T-helper 17 cell (primary cell): Measurements from ENCODE around the gene TOMM40. TPM values are rescaled to one million over a fixed set of nuclear protein-coding genes. Genes with fewer than 3 reads are reported as not detected.

Experiments
- ATAC-seq: fragments of 150-1000 bp; cut with Tn5 transposase; 2 replicates; pipeline ENCODE4 v1.10.0; 2021; ENCODE audit warnings: mild to moderate bottlenecking, moderate library complexity
- DNase-seq, 3 donors: peaks; one replicate each; pipeline versions ENCODE4 v3.0.0 to v3.0.0-alpha.2; 2020 to 2021
- H3K9me3 ChIP-seq: one replicate; pipeline ENCODE4 v1.7.0; 2013; ENCODE audit warnings: low read length, mild to moderate bottlenecking; ENCODE audit not compliant: control insufficient read depth, poor library complexity, severe bottlenecking
- H3K27ac Mint-ChIP-seq: one replicate; pipeline ENCODE4 v1.8.0; 2022; ENCODE audit warnings: mild to moderate bottlenecking, moderate library complexity, mixed read lengths
- H3K27me3 Mint-ChIP-seq: one replicate; pipeline ENCODE4 v1.8.0; 2022; ENCODE audit warnings: mixed read lengths
- H3K36me3 Mint-ChIP-seq: one replicate; pipeline ENCODE4 v1.8.0; 2022; ENCODE audit warnings: low read depth, mixed read lengths
- H3K4me1 Mint-ChIP-seq: one replicate; pipeline ENCODE4 v1.8.0; 2022; ENCODE audit warnings: mild to moderate bottlenecking, mixed read lengths
- H3K4me3 Mint-ChIP-seq: one replicate; pipeline ENCODE4 v1.8.0; 2022; ENCODE audit warnings: mild to moderate bottlenecking, moderate library complexity, mixed read lengths
- total RNA-seq, 4 donors: library from RNA in 2 of 4; stranded (reverse) in 2 of 4; gene quantifications; one replicate each; pipeline ENCODE4 v1.2.3 and lab custom pipeline; 2022 to 2026

Gene TOMM40
- total RNA-seq, 2 donors from 2014 or later, result 29.0 to 34.8 TPM

GRCh38 chr19:44930088-44930487 is 39.0 kb downstream of the TOMM40 start:
- Mint-ChIP-seq H3K27me3 (peaks cover 21% of the 10 kb centered on the region), H3K27ac (no peak overlapping the region), H3K4me1 (peaks cover 5% of the 10 kb centered on the region), H3K36me3 (no peaks in the 10 kb centered on the region), H3K4me3 (no peak overlapping the region)
- DNase-seq (no peak), ATAC-seq (no peak)
- H3K9me3 ChIP-seq, result no peaks in the 10 kb centered on the region

- no peak for ATAC-seq
- peaks cover 7% of the 10 kb centered on the region for H3K27me3 Mint-ChIP-seq
- peaks cover 5% of the 10 kb centered on the region for H3K4me1 Mint-ChIP-seq
- H3K9me3 ChIP-seq, result no peaks in the 10 kb centered on the region
- H3K4me3 Mint-ChIP-seq, result no peak overlapping the region
- DNase-seq, result no peak
- no peaks in the 10 kb centered on the region for H3K36me3 Mint-ChIP-seq
- H3K27ac Mint-ChIP-seq, result no peak overlapping the region
These were observed 40.5 kb downstream of the TOMM40 start for GRCh38 chr19:44931541-44931940.

- Mint-ChIP-seq H3K4me3 (no peak overlapping the region), H3K36me3 (peaks cover 2% of the 10 kb centered on the region), H3K27me3 (peaks cover 12% of the 10 kb centered on the region), H3K4me1 (peaks cover 2% of the 10 kb centered on the region), H3K27ac (no peak overlapping the region)
- ATAC-seq (no peak), DNase-seq (no peak)
- H3K9me3 ChIP-seq, result no peaks in the 10 kb centered on the region
These were observed 48.6 kb downstream of the TOMM40 start for GRCh38 chr19:44939668-44940067.

- no peak for ATAC-seq
- H3K27ac Mint-ChIP-seq, result no peak within 1 kb of the TSS
These were observed 51.1 kb downstream of the TOMM40 start, which contains the start of gene APOC4 for GRCh38 chr19:44942067-44942571. TSS of gene APOC4 (plus strand) at chr19:44942237. CDS start at chr19:44942278, 41 bp downstream.

GRCh38 chr19:44943801-44944249 is 52.8 kb downstream of the TOMM40 start:
- peaks cover 2% of the 10 kb centered on the region for H3K36me3 Mint-ChIP-seq
- no peak overlapping the region for H3K27ac Mint-ChIP-seq
- H3K9me3 ChIP-seq, result no peaks in the 10 kb centered on the region
- H3K27me3 Mint-ChIP-seq, result peaks cover 12% of the 10 kb centered on the region
- DNase-seq (no peak), ATAC-seq (no peak)
- peaks cover 2% of the 10 kb centered on the region for H3K4me1 Mint-ChIP-seq
- H3K4me3 Mint-ChIP-seq, result no peak overlapping the region

More at GRCh38 chr19:44942067-44942571, 51.1 kb downstream of the TOMM40 start, which contains the start of gene APOC4:
- Mint-ChIP-seq H3K27me3 (peaks cover 12% of the 10 kb centered on the region), H3K4me3 (peak within 1 kb of the TSS; percentile 41), H3K36me3 (peaks cover 2% of the 10 kb centered on the region), H3K4me1 (peaks cover 2% of the 10 kb centered on the region)
- no peaks in the 10 kb centered on the region for H3K9me3 ChIP-seq
- no peak for DNase-seq

- H3K4me3 Mint-ChIP-seq, result no peak overlapping the region
- H3K27me3 Mint-ChIP-seq, result peaks cover 10% of the 10 kb centered on the region
- peaks cover 2% of the 10 kb centered on the region for H3K36me3 Mint-ChIP-seq
- no peak for DNase-seq
- H3K9me3 ChIP-seq, result no peaks in the 10 kb centered on the region
- ATAC-seq, result no peak
- no peak overlapping the region for H3K27ac Mint-ChIP-seq
- H3K4me1 Mint-ChIP-seq, result peaks cover 5% of the 10 kb centered on the region
These were observed 56.1 kb downstream of the TOMM40 start for GRCh38 chr19:44947041-44947581.

GRCh38 chr19:44948237-44948636 is 57.2 kb downstream of the TOMM40 start:
- ATAC-seq, result no peak
- H3K27me3 Mint-ChIP-seq, result peaks cover 6% of the 10 kb centered on the region
- no peaks in the 10 kb centered on the region for H3K9me3 ChIP-seq

GRCh38 chr19:44948763-44949374 is 57.8 kb downstream of the TOMM40 start:
- H3K27me3 Mint-ChIP-seq, result peaks cover 3% of the 10 kb centered on the region
- DNase-seq (no peak), ATAC-seq (no peak)
- H3K4me1 Mint-ChIP-seq, result peaks cover 7% of the 10 kb centered on the region
- H3K4me3 Mint-ChIP-seq, result no peak overlapping the region
- peak overlapping the region; percentile 29 for H3K27ac Mint-ChIP-seq
- no peaks in the 10 kb centered on the region for H3K9me3 ChIP-seq
- peaks cover under 1% of the 10 kb centered on the region for H3K36me3 Mint-ChIP-seq

More at GRCh38 chr19:44948237-44948636, 57.2 kb downstream of the TOMM40 start:
- H3K36me3 Mint-ChIP-seq, result peaks cover 2% of the 10 kb centered on the region
- no peak for DNase-seq
- H3K4me3 Mint-ChIP-seq, result no peak overlapping the region
- peaks cover 5% of the 10 kb centered on the region for H3K4me1 Mint-ChIP-seq
- H3K27ac Mint-ChIP-seq, result no peak overlapping the region

- Mint-ChIP-seq H3K27me3 (no peaks in the 10 kb centered on the region), H3K4me3 (no peak overlapping the region), H3K4me1 (peaks cover 9% of the 10 kb centered on the region), H3K27ac (peak overlapping the region; percentile 29), H3K36me3 (peaks cover 2% of the 10 kb centered on the region)
- DNase-seq (no peak), ATAC-seq (no peak)
- no peaks in the 10 kb centered on the region for H3K9me3 ChIP-seq
These were observed 58.5 kb downstream of the TOMM40 start for GRCh38 chr19:44949550-44949949.

- no peaks in the 10 kb centered on the region for H3K9me3 ChIP-seq
- H3K27ac Mint-ChIP-seq, result no peak overlapping the region
- no peak for ATAC-seq
- peaks cover 8% of the 10 kb centered on the region for H3K36me3 Mint-ChIP-seq
- H3K4me3 Mint-ChIP-seq, result peak overlapping the region; percentile 19
- no peaks in the 10 kb centered on the region for H3K27me3 Mint-ChIP-seq
- peak; percentile 22 to 48 (median 23) for DNase-seq
- H3K4me1 Mint-ChIP-seq, result peaks cover 22% of the 10 kb centered on the region
These were observed 60.4 kb downstream of the TOMM40 start for GRCh38 chr19:44951179-44952159.
